Sciatic nerve (tissue), 2 donors: ENCODE data around the gene SYNGR2. TPM values are rescaled to one million over a fixed set of nuclear protein-coding genes. Genes with fewer than 3 reads are reported as not detected.

Source experiments
- ATAC-seq: fragments of 200-7000 bp; cut with Tn5 transposase; one replicate; pipeline ENCODE4 v1.9.1; 2020; ENCODE audit warnings: mild to moderate bottlenecking, moderate library complexity
- DNase-seq: peaks from one replicate; pipeline ENCODE4 v3.0.0-alpha.2; 2020; ENCODE audit warnings: low spot score
- intact Hi-C: fragments of 100-400 bp; cut with DNase I; formaldehyde crosslinking; loops from one replicate; pipeline ENCODE4 v1.14.2; 2022
- total RNA-seq: library from RNA; stranded (reverse); fragmentation: NEBNext Ultra II Directional; extraction: Animal tissue kit (Norgen Biotek cat#: 25700); gene quantifications from one replicate; pipeline ENCODE4 v1.2.1, GENCODE V29; 2021
- donor health status: DM: no; HTN: no; CAD: no.
- donor health status: DM: no; HTN: no; CAD: no.

Gene SYNGR2
- total RNA-seq, 1 donor from 2014 or later = 73.6 TPM

DNA sequence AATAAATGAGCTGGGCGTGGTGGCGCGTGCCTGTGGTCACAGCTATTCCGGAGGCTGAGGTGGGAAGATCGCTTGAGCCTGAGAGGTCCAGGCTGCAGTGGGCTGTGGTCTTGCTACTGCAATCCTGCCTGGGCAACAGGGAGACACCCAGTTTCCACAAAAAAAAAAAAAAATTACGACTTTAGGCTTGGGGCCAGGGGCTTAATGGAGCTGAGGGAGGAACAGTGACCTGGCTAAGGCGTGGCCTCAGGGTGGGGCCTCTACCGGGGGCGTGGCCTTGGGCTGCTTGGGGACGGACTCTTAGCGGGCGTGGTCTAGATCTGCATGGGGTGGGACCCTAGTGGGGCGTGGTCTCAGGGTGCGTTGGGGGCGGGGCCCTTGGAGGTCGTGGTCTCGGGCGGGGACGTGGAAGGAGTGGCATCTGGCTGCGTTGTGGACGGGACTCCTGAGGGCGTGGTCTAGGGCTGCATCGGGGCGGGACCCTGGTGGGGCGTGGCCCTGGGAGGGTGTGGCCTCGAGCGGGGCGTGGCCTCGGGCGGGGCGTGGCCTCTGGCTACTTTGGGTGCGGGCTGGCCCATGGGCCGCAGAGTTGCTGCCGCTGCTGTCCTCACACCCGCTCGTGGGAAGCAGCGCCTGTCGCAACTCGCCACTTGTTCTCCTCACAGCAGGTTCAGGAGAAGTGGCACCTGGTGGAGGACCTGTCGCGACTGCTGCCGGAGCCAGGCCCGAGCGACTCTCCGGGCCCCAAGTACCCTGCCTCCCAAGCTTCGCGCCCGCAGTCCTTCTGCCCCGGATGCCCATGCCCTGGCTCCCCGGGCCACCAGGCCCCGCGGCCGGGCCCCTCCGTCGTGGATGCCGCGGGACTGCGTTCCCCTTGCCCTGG, 28.0 kb upstream of the SYNGR2 start:
- intact Hi-C loops = no loop called here
- peak; percentile 96 for DNase-seq
- peak; percentile 83 for ATAC-seq

DNA sequence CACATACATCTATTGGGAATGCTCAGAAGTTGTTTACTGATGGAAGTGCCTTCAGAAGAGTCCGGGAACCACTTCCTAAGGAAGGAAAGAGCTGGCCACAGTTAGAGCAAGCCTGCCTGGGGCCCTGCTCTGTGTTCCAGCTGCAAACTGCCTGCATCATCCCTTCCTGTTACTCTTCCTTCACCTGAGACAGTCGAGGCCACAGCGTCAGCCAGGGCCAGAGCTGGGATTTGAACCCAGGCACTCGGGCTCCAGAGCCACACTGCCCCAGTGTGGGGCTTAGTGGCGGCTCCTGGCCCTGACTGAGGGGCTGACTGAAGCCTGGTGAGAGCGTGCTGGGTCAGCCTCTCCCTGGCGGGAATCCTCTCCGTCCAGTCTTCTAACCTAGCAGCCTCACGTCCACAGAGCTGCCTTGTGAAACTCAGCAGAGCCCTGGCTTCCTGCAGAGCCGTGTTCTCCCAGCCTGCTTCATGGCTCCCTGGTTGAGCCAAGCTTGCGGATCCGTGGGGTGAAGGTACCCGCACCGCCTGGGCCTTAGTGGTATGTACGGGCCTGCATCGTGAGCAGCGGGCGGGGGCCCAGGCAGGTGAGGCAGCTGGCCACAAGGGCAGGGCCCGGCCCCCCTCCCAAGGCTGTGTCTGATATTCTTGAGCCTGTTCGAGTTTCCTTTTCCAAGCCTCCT, 26.8 kb upstream of the SYNGR2 start:
- no peak for DNase-seq
- no peak for ATAC-seq
- intact Hi-C loops = no loop called here

DNA sequence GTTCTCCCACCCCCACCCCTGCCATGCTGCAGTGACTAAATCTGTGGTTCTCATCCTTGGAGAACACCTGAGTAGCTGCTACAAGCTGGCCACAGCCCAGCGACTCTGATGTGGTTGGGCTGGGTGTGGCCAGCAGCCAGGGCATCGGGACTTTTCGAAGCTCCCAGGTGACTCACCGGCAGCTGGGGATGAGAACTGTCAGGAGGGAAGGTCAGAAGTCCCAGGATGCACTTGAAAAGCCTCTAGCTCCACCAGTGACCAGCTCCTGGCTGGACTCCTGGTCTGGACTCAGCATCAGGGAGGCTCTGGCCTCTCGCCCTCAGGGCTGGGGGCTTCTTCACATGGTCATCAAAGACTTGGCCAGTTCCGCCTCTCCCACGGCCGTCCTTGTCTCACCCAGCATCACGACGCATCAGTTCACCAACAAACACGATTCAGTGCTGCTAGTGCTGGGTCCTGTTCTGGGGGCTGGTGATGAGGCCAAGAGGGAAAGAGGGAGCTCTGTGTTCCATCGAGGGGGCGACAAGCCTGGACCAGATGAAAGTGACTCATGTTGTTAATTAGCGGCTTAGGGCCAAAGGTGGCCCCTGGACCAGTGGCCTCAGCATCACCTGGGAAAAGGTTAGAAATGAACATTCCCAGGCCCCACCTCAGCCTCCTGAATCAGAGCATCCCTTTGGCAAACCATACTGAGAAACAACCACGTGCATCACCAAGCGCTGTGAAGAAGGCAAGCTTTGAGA, 26.1 kb upstream of the SYNGR2 start:
- no peak for ATAC-seq
- intact Hi-C loops = no loop called here
- no peak for DNase-seq

DNA sequence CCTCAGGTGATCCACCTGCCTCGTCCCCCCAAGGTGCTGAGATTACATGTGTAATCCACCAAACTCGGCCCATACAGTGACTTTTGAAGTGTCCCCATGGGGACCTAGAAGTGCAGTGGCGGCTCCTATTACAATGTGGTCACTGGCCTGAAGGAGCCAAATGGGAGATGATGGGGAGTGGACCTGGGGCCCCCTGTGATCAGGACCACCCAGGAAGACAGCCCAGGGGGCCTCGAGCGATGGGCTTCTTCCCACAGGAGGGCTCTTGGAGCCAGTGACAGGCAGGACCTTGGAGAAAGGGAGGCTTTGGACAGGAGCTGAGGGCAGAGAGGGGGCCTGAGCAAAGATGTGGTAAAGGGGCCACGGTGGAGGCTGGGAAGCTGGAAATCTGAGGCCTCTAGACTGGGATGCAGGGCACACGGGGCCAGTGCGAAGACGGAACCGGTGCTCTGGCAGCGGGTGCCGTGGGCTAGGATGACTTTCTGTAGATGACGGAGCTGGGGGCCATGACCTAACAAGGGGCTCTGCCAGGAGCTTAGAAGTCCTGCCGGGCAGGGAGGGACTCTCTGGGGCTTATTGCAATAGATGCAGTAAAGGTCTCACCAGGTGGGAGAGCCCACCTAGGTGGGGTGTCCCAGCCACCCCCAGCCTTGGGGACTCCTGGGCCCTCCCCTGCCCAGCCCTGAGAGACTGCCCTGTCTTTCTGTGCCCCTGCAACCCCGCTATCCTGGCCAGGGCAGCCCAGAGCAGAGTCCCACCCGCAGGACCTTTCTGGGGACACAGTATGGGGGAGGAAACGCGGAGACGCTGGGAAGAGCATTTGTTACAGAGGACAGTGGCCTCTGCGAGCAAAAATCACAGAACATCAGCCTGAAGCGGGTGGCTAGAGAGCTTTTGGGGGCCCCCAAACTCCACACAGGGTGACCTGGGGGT, 24.9 kb upstream of the SYNGR2 start:
- no peak for DNase-seq
- ATAC-seq = no peak
- intact Hi-C loops = no loop called here

DNA sequence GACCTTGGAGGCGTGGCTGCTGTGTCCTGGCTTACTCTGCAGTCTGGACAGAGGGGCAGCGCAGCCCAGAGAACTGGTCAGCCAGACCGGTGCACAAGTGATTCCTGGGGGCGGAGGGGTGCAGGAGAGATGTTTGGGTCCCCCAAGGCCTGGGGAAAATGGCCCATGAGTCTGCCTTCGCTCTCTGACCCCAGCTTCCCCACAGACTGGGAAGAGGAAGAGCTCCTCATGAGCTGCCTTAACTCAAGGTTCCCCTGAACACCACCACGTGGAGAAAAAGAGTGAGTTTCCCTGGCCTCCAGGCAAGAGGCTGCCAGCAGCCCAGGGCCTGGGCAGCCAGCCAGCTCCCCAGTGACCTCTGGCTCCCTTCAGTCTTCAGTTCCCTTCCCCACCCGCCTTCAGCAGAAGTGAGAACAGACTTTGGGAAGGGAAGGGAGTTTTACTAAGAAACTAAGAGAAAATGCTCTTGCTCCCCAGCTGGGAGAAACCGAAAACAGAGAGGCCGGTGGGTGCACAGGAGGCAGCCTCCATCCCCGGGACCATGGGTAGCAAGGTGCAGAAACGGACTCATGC, 24.1 kb upstream of the SYNGR2 start:
- intact Hi-C loops = no loop called here
- DNase-seq = peak; percentile 91
- ATAC-seq = peak; percentile 81

DNA sequence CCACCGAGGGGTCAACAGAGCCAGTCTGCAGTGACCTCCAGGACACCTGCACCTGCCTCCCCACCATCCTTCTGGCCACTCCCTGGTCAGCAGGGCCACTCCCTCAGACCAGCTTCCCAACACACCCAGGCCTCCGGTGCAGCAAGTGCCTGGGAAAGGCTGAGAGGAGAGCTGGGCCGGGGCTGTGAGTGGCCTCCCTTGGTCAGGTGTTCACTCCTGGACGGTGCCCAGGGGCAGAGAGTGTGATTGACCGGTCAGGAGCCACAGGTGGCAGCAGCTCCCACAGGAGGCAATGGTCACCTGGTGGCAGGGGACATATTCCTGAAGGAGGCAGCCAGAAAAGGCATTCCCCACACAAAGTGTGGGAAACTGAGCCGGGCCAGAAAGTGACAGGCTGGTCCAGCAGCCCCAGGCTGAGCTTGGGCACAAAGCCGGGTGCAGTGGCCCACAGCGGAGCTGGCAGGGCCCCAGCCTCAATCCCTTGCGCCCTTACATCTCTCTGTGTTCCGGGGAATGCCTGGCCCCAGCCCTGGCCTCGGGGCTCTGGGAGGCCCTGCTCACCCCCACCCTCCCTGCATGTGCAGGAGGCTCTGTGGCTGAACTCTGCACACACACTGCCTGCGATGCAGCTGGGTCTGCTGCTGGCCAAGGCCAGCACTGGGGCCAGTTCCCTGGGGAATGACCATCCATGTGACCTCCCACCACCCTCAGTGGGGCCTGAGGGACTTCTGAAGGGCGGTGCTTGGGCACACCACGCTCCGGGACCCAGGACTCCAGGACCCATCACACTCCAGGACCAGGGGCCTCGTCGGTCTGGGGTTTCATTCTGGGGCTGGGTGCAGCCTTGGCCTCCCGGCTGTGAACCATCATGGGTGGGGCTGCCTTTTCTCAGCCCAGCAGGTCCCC, 23.4 kb upstream of the SYNGR2 start:
- ATAC-seq (peak; percentile 74), DNase-seq (no peak)
- intact Hi-C loops = no loop called here

DNA sequence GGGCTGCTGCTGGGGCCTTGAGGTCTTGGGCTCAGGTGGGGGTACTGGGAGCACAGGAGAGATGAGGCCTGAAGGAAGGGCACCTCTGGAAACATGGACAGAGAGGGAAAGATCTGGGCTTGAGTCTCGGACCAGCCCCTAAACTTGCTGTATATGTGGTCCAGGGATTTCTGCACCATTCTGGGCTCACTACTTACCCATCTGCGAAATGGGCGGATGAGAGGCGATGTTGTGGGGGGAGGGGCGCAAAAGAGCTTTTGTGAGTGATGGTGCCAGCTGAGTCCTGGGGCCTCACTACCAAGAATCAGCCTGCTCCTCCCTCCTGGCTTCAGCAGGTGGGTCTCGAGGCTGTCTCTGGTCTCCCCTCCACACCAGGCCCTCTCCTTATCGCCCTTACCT, 21.9 kb upstream of the SYNGR2 start:
- intact Hi-C loops = no loop called here
- DNase-seq (no peak), ATAC-seq (no peak)

DNA sequence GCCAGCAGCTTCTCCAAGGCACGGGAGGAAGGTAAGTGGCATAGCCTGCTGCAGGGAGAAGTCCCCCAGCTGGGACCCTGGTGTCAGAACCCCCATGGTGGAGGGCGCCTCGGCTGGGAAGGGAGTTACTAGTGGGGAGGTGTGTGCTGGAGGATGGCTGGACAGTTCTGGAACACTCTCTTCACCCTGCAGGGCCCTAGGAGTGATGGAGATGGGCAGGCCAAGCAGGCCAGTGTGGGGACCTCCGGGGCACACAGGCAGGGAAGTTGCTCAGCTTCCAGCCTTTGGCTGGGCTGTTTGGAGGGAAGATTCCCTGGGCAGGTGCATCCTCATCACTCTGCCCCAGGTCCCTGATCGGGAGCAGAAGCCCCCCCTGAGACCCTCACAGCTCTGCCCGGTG, 21.5 kb upstream of the SYNGR2 start:
- no peak for ATAC-seq
- intact Hi-C loops = no loop called here
- DNase-seq = no peak

DNA sequence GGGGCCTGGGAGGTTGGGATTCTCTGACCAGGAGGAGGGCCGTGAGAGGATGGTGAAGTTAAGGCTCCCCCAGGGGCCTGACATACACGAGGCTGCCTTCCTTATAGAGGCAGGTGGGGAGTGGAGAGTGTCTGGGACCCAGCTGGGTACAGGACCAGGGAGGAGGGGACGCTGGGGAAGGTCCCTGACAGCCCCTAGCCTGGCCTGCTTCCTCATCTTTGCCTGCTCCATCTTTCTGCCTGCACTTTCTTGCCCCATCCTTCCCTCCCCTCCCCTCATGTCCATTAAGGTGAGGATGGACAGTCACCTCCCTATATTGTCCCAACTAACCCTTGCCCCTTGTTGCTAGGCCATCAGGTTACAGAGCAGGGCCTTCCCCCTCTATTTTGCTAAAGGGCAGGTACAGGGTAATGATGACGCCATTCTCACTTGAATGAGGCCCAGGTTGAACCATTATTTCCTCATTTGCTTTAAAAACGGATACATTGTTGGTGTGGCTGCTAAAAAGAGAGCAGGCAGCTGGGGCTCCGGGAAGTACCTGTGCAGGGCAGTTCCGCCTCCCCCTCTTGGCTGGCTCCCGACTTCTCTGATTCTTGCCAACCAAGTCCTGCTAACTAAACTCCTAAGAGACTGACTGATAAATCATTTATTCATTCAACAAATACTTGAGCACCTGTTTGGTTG, 20.9 kb upstream of the SYNGR2 start:
- intact Hi-C loops = no loop called here
- no peak for ATAC-seq

DNA sequence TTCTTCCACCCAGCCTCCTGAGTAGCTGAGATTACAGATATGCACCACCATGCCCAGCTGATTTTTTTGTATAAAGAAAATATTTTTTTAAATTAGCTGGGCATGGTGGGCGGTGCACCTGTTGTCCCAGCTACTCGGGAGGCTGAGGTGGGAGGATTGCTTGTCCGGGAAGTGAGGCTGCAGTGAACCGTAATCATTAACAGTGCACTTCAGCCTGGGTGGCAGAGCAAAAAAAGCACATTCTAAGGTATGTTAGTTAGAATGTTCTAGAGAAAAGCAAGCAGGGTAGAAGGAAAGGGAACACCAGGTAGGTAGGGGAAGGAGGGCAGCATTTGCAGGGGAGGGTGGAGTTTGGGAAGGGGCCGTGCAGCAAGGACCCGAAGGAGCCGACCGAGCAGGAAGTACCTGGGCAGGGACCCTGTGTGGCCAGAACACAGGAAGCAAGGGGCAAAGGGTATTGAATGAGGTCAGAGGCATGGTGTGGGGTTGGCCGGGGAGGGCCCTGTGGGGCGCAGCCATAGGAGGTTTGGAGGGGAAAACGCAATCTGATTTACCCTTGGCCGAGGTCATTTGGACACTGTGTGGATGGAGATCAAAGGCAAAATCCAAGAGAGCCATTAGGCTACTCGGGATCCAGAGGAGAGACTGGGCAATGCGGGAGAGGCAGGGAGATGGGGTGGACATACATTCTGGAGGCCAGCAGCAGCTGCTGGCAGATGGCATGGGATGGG, 19.9 kb upstream of the SYNGR2 start:
- DNase-seq (no peak), ATAC-seq (no peak)
- intact Hi-C loops = no loop called here

More for the DNA sequence above, 20.9 kb upstream of the SYNGR2 start:
- no peak for DNase-seq

DNA sequence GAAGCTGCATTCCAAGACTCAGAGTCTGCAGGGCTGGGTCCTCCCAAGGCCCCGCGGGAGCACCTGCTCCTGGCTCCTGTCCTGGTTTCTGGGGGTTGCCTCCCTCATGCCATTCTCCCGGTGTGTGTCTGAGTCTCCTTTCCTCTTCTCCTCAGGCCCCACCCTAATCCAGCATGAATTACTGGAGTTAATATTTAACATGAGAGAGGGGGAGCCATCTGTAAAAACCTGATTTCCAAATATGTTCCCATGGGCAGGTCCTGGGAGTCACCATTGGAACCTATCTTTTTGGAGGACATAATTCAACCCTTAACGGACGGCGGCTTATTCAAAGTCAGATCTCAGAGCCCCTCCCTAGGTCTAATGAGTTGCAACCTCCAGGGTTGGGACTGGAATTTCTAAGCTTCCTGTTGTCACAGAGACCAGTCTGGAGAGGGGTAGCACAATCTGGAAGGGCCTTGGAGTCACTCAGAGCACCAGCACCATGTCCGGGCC, 16.8 kb upstream of the SYNGR2 start:
- DNase-seq (no peak), ATAC-seq (no peak)
- intact Hi-C loops = no loop called here

DNA sequence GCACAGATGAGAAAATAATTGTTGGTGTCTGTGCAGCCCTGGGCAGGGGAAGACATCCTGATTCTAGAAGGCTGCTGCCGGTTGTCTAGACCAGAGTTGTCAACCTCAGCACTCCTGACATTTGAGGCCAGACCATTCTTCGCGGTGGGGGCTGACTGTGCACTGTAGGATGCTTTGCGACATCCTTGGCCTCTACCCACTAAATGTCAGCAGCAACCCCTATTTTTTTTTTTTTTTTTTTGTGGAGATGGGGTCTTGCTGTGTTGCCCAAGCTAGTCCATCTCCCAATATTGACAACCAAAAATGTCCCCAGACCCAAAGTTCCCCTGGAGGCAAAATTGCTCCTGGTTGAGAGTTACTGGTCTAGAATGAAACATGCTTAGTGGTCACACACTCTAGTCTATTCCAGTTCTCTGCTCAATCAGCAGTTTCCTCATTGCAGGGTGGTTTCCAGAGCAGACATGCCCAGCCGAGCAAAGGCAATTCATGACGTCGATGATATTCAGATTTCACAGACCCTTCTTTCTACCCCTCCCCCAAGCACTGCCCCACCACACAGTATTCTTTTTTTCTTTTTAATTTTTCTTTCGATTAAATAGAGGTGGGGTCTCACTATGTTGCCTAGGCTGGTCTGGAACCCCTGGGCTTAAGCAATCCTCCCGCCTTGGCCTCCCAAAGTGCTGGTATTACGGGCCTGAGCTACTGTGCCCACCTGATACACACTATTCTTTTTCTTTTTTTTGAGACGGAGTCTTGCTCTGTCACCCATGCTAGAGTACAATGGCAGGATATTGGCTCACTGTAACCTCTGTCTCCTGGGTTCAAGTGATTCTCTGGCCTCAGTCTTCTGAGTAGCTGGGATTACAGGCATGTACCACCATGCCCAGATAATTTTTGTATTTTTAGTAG, 13.2 kb upstream of the SYNGR2 start:
- DNase-seq (no peak), ATAC-seq (peak; percentile 52)
- intact Hi-C loops = no loop called here

DNA sequence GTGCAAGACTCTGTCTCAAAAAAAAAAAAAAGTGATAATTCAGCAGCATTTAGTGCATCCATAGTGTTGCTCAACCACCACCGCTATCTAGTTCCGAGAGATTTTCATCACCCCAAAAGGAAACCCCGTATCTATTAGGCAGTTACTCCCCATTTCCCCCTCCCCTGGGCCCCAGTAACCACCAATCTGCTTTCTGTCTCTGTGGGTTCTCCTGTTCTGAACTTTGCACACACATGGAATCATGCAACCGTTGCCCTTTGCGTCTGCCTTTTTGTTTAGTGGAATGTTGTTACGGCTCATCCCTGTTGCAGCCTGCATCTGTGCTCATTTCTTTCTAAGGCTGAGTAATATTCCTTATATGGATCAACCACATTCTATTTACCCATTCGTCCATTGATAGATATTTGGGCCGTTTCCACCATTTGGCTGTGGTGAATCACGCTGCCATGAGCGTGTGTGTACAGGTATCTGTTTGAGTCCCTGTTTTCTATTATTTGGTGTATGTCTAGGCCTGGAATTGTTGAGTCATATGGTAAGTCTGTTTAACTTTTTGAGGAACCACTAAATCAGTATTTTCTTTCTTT, 8.7 kb upstream of the SYNGR2 start:
- DNase-seq = no peak
- intact Hi-C loops = no loop called here
- no peak for ATAC-seq

DNA sequence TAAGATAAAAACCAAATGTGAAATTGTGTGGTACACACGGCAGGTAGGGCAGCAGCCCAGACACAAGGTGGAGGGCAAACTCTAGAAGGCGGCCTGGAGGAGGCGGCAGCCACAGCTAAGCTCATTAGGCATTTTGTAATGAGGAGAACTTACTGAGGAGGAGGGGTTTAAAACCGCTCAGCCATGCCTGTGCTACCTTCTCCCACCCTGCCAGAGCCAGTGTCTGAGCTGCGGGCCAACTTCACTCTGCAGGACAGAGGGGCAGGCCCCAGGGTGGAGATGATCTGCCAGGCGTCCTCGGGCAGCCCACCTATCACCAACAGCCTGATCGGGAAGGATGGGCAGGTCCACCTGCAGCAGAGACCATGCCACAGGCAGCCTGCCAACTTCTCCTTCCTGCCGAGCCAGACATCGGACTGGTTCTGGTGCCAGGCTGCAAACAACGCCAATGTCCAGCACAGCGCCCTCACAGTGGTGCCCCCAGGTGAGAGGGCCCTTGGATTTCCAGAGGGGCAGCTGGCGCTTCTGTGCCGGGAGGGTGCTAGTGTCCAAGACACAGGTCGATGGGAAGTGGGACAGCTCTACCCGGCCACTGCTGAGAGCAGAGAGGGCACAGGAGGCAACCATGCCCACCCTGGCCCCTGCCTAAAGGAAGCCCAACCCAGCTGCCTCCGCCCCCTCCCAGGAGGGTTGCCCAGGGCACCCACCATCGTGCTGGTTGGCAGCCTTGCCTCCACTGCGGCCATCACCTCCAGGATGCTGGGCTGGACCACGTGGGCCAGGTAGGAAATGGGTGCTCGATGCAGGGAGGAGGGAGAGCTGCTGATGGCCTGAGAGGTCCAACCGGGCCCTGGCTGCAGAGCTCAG, 4.3 kb upstream of the SYNGR2 start:
- DNase-seq (no peak), ATAC-seq (no peak)
- intact Hi-C loops = no loop called here
